NT2/D1 (cell line): Measurements from ENCODE around the gene TRAF1.

ENCODE experiments used
- SUZ12 ChIP-seq: IDR thresholded peaks from 2 replicates; pipeline ENCODE4 v1.6.1; 2011; ENCODE audit not compliant: insufficient read length, insufficient read depth; ENCODE audit errors: extremely low read depth
- YY1 ChIP-seq: IDR thresholded peaks from 2 replicates; pipeline ENCODE4 v1.6.1; 2011; ENCODE audit not compliant: insufficient read length, insufficient read depth

- TF ChIP-seq SUZ12 (no peak), YY1 (no peak)
These were observed 32.8 kb downstream of the TRAF1 start for GRCh38 chr9:120893611-120894307.
